ENCODE measurements around the gene VIL1. TPM values are rescaled to one million over a fixed set of nuclear protein-coding genes. Genes with fewer than 3 reads are reported as not detected.
A peak's percentile ranks its signal among the peaks of the same experiment; 100 is the strongest.

VIL1 gene
- total and polyA plus RNA-seq, 2 of the 13 experiments (the other 11 are each of a cell fraction or from before 2014, with no cell fraction given) = 287 to 301 TPM

GRCh38 chr2:218402911-218403411 lies 16.0 kb upstream of the VIL1 start (continued):
- TF ChIP-seq GABPB1 (CRISPR knock-in tag; IDR thresholded peaks at IDR 0.05) (0 out of 2 replicates have a peak, but pooled peaks have one; percentile 0), ZNF33A (CRISPR knock-in tag; IDR thresholded peaks at IDR 0.05; ENCODE audit: borderline replicate concordance) (no peak), ZFP41 (CRISPR knock-in tag; IDR thresholded peaks at IDR 0.05; ENCODE audit: borderline replicate concordance) (no peak), ZNF768 (CRISPR knock-in tag; IDR thresholded peaks at IDR 0.05) (no peak), CHCHD3 (CRISPR knock-in tag; IDR thresholded peaks at IDR 0.05) (no peak), ZNF850 (CRISPR knock-in tag; conservative IDR thresholded peaks at IDR 0.05) (no peak), ZBTB38 (CRISPR knock-in tag; IDR thresholded peaks at IDR 0.05) (peak; percentile 82), RBFOX2 (IDR thresholded peaks at IDR 0.05; ENCODE audit: low read depth, low read length) (peak; percentile 82), AGO2 (optimal IDR thresholded peaks at IDR 0.05; ENCODE audit: low read depth, low read length) (peak; percentile 94), YY1 (IDR thresholded peaks at IDR 0.05; ENCODE audit: insufficient read depth, insufficient replicate concordance, low read depth, low read length) (no peak), ZNF614 (CRISPR knock-in tag; IDR thresholded peaks at IDR 0.05; ENCODE audit: borderline replicate concordance) (no peak), KAT2B (IDR thresholded peaks at IDR 0.05; ENCODE audit: borderline replicate concordance, low read depth, low read length) (no peak), JUNB (CRISPR knock-in tag; IDR thresholded peaks at IDR 0.05; ENCODE audit: borderline replicate concordance) (no peak)

- Histone ChIP-seq H3K9me3 (ENCODE audit: low read length) (no peaks in the 10 kb centered on the region), H3K9ac (ENCODE audit: insufficient read depth, low read depth, low read length) (peak overlapping the region; percentile 61; the same call in 1 of the 2 replicates), H3K79me2 (ENCODE audit: insufficient read depth, low read length) (peaks cover 35% of the 10 kb centered on the region), H4K20me1 (ENCODE audit: insufficient read depth, low read length) (no peaks in the 10 kb centered on the region; the same call in 1 of the 2 replicates), H2AFZ (ENCODE audit: low read length) (no peak overlapping the region), H3K4me2 (ENCODE audit: low read depth, low read length) (peak overlapping the region; percentile 86; the same call in 1 of the 2 replicates), H3K27ac (ENCODE audit: extremely low read length, insufficient read depth, low read length) (peak overlapping the region; percentile 79), H3K27me3 (ENCODE audit: control insufficient read depth in 1 of 2, insufficient read depth in 2 of 2, low read length in 2 of 2) (no peaks in the 10 kb centered on the region; a peak in 1 of 5 replicates), H3K4me1 (ENCODE audit: insufficient read depth, low read length) (peaks cover 65% of the 10 kb centered on the region), H3K4me3 (replicated peaks in 1 of 3; ENCODE audit: insufficient read depth in 1 of 3, low read depth in 2 of 3, low read length in 3 of 3) (no peak overlapping the region), H3K36me3 (replicated peaks in 1 of 2; ENCODE audit: control insufficient read depth in 1 of 2, insufficient read depth in 2 of 2, low read length in 2 of 2) (peaks cover 24 to 38% of the 10 kb centered on the region in 2 experiments; a peak in 4 of 5 replicates)
- WGBS (ENCODE audit: low lambda C conversion rate) = 89% methylated on average over 7 of the region's 7 CpGs
- ChIA-PET POLR2A (interaction anchor here (1.6 to 4.2 kb wide), 6 partner anchors 16 to 117 kb away, joined by 4 to 56 read pairs (median 16); partner anchors contain the start of genes TMBIM1 and VIL1), CTCF (ENCODE audit: low intra/inter-chr PET ratio, low total read pairs) (no interaction called here)
- DNase-seq (ENCODE audit: low spot score) (no peak), FAIRE-seq (no peak), ATAC-seq (no peak)
- intact Hi-C loops (cut with micrococcal nuclease; ENCODE audit: unreplicated experiment) (no loop called here), in situ Hi-C loops (cut with HindIII; ENCODE audit: extremely low pct_ligation_motif_present, low pct_unique_long_range_greater_than_20kb) (no loop called here)
- TSS peak; percentile 31 for BruUV-seq (replicated peaks)
- TF ChIP-seq SSRP1 (CRISPR knock-in tag; IDR thresholded peaks at IDR 0.05) = 0 out of 2 replicates have a peak, but pooled peaks have one; percentile 45
- TF ChIP-seq ZNF513 (CRISPR knock-in tag; conservative IDR thresholded peaks at IDR 0.05) = no peak
- 0 out of 2 replicates have a peak, but pooled peaks have one; percentile 42 for TF ChIP-seq ZNF550 (CRISPR knock-in tag; IDR thresholded peaks at IDR 0.05; ENCODE audit: borderline replicate concordance)
- no peak for TF ChIP-seq RARG (CRISPR knock-in tag; IDR thresholded peaks at IDR 0.05; ENCODE audit: low read depth)
- peak; percentile 92 for TF ChIP-seq ZNF121 (CRISPR knock-in tag; IDR thresholded peaks at IDR 0.05)
- TF ChIP-seq NONO (IDR thresholded peaks at IDR 0.05) = no peak
- TF ChIP-seq NONO (CRISPR knock-in tag; conservative IDR thresholded peaks at IDR 0.05) = 0 out of 2 replicates have a peak, but pooled peaks have one; percentile 7
Observed at GRCh38 chr2:218403810-218404209, 15.1 kb upstream of the VIL1 start.

Data from HepG2 (cell line).